MV-4-11 (cell line): ENCODE data around the gene ACTN3.
"Not testable (repeated sequence)": the region's sequence is repeated elsewhere in the genome, so short reads cannot be mapped to it uniquely, and the experiment has no call there.

Source experiments
- DNase-seq: peaks from one replicate; lab custom pipeline; 2025; lab: John Stamatoyannopoulos, UW

The ACTN3 gene

GRCh38 chr11:66546368-66546965, at the start of gene ACTN3:
TSS of gene ACTN3 (plus strand) at chr11:66546903. CDS start at chr11:66546938, 35 bp downstream.
- no peak for DNase-seq

DNA sequence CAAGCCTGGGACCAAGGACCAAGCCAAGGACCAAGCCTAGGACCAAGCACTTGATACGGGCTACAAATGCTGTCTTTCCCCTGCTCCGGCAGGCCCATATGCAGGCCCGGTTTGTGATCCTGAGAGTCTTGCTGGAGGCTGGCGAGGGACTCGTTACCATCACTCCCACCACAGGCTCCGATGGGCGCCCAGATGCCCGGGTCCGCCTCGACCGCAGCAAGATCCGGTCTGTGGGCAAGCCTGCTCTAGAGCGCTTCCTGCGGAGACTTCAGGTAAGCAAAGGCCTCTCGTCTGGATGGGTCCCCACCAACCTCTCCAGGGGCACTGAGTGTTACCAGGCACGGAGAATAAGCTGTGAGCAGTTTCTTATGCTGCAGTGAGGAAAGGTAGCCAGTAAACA, 49.5 kb upstream of the ACTN3 start:
- no peak for DNase-seq

- DNase-seq: no peak
Measured at GRCh38 chr11:66498506-66498905, 48.2 kb upstream of the ACTN3 start.

DNA sequence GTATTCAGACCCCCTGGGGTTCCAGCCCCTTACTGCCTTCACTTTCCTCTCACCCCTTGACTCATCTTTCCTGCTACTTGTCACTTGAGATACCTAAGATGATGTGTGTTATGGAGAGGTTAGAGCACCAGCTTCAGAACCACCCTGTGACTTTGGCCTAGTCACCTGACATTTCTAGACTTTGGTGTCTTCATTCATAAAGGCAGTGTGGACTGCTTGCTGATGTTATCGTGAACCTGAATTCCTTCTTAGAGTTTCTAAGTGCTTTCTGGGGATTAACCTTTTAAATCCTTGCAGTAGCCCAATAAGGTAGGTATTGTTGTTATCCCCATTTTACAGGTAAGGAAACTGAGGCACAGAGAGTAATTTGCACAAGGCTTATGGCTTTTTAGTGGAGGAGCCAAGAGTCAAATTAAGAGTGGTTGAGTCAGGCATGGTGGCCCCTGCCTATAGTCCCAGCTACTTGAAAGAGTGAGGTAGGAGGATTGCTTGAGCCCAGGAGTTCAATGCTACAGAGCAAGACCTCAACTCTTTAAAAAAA, 41.4 kb upstream of the ACTN3 start:
- no peak for DNase-seq

DNA sequence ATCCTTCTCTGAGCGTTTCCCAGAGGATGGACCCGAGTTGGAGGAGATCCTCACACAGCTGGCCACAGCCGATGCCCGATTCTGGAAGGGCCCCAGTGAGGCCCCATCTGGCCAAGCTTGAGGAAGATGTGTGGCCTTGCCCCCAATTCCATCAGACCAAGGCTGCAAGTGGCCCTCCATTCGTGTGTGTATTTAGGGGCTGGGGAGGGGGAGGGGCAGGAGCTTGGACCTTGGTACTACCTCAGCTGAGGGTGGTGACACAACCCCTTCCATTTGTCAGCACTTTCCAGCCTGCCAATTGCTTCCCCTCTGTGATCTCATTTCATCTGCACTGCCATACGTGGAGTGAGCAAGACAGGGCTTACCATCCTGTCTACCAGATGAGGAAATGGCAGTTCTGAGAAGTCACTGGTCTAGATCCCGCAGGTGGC, 37.6 kb upstream of the ACTN3 start:
- peak; percentile 87 for DNase-seq

DNA sequence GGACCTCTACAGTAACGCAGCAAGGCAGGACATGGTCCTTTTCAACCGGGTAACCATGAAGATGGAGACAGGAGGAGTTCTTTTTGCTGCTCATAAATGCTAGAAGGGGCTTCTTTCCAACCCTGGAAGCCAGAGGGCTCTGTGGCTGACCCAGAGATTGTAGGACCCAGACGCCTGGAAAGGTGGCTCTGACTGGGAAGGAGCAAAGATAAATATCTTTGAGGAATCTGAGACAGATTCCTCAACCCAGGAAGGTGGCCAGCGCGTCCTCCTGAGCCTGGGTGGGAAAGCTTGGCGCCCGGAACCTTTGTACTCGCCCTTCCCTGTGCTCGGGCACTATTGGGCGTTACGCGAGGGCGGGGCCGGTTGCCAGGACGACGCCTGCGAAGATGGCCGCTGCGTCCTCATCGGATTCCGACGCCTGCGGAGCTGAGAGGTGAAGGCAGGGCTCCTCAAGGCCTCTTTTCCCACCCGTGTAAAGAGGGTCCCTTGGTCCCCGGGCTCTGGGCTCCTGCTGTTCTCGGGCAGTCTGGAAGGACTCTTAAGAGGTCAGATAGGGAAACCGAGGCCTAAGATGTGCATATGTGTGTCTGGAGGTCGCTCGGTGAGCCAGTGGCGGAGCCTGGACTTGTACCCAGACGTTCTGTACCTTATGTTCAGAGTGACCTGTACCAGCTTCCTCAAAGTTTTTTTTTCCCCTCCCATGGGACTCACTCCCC, 36.3 kb upstream of the ACTN3 start, which contains the start of gene BBS1:
TSS of gene BBS1 (plus strand) at position 365 of the 719 bp plus-strand sequence. CDS start at position 390, 25 bp downstream.
- DNase-seq: peak; percentile 61

GRCh38 chr11:66510990-66511339, 35.7 kb upstream of the ACTN3 start:
- DNase-seq: no peak

DNA sequence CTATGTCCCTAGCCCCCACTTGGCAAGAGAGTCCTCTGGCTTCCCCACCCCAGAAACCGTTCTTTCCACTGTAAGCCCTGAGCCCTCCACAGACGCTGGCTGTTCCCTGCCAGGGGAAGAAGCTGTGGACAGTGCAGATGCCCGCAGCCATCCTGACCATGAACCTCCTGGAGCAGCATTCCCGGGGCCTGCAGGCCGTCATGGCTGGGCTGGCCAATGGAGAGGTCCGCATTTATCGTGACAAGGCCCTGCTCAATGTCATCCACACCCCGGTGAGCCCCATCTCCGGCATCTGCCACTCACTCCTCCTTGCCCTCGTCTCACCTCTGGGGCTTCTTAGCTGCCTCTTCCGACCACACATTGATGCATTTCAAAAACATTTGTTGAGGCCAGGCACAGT, 23.1 kb upstream of the ACTN3 start:
- no peak for DNase-seq

GRCh38 chr11:66524304-66525040, 22.2 kb upstream of the ACTN3 start:
- DNase-seq: no peak

GRCh38 chr11:66529069-66529468, 17.6 kb upstream of the ACTN3 start:
- DNase-seq: no peak

- no peak for DNase-seq
Measured at GRCh38 chr11:66529655-66530054, 17.0 kb upstream of the ACTN3 start.

GRCh38 chr11:66530927-66531709, 15.6 kb upstream of the ACTN3 start:
- no peak for DNase-seq

DNA sequence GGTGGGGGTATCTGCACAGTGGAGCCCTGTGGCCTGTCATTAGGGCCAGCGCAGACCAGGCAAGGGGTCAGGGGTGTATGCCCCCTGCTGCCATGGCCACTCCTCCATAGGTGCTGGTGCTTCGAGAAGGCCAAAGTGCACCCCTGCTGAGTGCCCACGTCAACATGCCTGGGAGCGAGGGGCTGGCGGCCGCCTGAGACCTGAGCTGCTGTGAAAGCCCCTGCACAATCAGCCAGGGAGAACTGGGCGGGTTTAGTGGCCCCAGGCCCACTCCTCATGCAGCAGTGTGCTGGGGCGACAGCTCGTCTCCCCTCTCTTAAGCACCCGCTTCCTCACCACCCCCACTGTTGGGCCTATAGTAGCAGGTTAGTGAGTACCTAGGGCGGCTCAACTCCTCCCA, 14.9 kb upstream of the ACTN3 start:
- DNase-seq: no peak

GRCh38 chr11:66532784-66533183, 13.9 kb upstream of the ACTN3 start:
- no peak for DNase-seq

GRCh38 chr11:66539170-66539869, 7.4 kb upstream of the ACTN3 start:
- no peak for DNase-seq

- no peak for DNase-seq
Measured at GRCh38 chr11:66539870-66540213, 6.9 kb upstream of the ACTN3 start.

GRCh38 chr11:66540598-66540997, 6.1 kb upstream of the ACTN3 start:
- peak; percentile 36 for DNase-seq

DNA sequence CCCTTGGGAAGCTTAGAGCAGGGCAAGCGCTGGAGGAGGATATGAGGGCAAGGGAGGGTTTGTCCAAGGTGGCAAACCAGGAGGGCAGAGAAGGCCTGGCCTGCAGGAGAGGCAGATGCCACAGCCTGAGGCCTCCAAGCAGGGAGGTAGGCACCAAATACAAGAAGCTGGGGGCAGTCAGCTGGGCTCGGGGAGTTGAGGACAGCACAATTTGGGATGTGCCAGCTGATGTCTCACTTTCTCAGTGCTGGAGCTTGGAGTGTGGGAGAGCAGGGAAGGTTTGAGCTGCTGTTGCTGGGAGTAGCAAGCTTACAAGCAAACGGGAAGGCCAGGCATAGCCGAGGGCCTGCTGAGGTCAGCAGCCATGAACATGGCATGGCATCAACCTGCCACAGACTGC, 4.8 kb upstream of the ACTN3 start:
- DNase-seq: no peak

DNA sequence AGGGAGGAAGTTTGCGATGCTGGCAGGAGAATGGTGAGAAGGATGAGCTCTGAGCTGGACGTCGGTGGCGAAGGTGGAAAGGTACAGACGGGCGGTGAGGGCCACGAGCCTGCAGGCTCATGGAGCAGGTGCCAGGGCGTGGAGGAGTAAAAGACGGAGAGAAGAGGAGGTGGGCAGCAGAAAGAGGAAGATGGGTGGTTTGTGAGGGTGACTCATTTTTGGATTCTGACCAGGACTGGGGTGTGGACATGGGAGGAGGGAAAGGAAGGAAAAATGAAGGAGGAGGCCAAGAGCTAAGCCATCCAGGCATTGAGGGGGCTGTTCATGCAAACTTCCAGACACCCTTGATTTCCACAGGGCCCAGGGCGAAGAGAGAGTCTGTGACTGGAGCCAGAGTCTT, 4.3 kb upstream of the ACTN3 start:
- DNase-seq: no peak

GRCh38 chr11:66543263-66544107, 3.2 kb upstream of the ACTN3 start:
- peak; percentile 52 for DNase-seq

GRCh38 chr11:66544952-66545351, 1.8 kb upstream of the ACTN3 start:
- not testable (repeated sequence) for DNase-seq
